NCI-H2107 treated with DMSO at 0.1 percent for 48 hours (cell line): ENCODE measurements around the gene IMPA2.

Source experiments
- DNase-seq: peaks from one replicate; lab custom pipeline; 2025; ENCODE audit not compliant: unreplicated experiment; lab: John Stamatoyannopoulos, UW

The IMPA2 gene

GRCh38 chr18:12006488-12006840 lies 25.2 kb downstream of the IMPA2 start:
- no peak for DNase-seq

- no peak for DNase-seq
These were observed 25.8 kb downstream of the IMPA2 start for GRCh38 chr18:12007063-12007462.

GRCh38 chr18:12008181-12008767 lies 27.0 kb downstream of the IMPA2 start:
- DNase-seq, result no peak

- DNase-seq, result no peak
These were observed 27.7 kb downstream of the IMPA2 start for GRCh38 chr18:12008842-12009580.

GRCh38 chr18:12009581-12010140 lies 28.4 kb downstream of the IMPA2 start:
- no peak for DNase-seq

- no peak for DNase-seq
These were observed 29.0 kb downstream of the IMPA2 start for GRCh38 chr18:12010187-12010802.

- no peak for DNase-seq
These were observed 30.1 kb downstream of the IMPA2 start for GRCh38 chr18:12011199-12011956.

GRCh38 chr18:12011957-12012549 lies 30.7 kb downstream of the IMPA2 start:
- DNase-seq, result no peak

- DNase-seq, result no peak
These were observed 31.4 kb downstream of the IMPA2 start for GRCh38 chr18:12012697-12013096.

- DNase-seq, result no peak
These were observed 32.0 kb downstream of the IMPA2 start for GRCh38 chr18:12013186-12013916.

GRCh38 chr18:12014086-12014485 lies 32.8 kb downstream of the IMPA2 start:
- DNase-seq, result no peak

GRCh38 chr18:12014521-12015415 lies 33.5 kb downstream of the IMPA2 start:
- no peak for DNase-seq

- DNase-seq, result no peak
These were observed 34.2 kb downstream of the IMPA2 start for GRCh38 chr18:12015416-12016062.

GRCh38 chr18:12017081-12017480 lies 35.8 kb downstream of the IMPA2 start:
- DNase-seq, result no peak

- no peak for DNase-seq
These were observed 37.6 kb downstream of the IMPA2 start for GRCh38 chr18:12018861-12019260.

- no peak for DNase-seq
These were observed 39.8 kb downstream of the IMPA2 start for GRCh38 chr18:12021077-12021476.

- no peak for DNase-seq
These were observed 40.3 kb downstream of the IMPA2 start for GRCh38 chr18:12021596-12021995.

- DNase-seq, result no peak
These were observed 42.1 kb downstream of the IMPA2 start for GRCh38 chr18:12023375-12023774.

GRCh38 chr18:12026562-12026961 lies 45.3 kb downstream of the IMPA2 start:
- no peak for DNase-seq
